ENCODE data around the gene RALA.
A peak's percentile ranks its signal among the peaks of the same experiment; 100 is the strongest.

RALA gene

GRCh38 chr7:39703144-39703543 is 79.8 kb downstream of the RALA start:
- no peak for TF ChIP-seq CTCF (IDR thresholded peaks at IDR 0.05; ENCODE audit: borderline replicate concordance, control extremely low read depth, extremely low read depth, insufficient read depth, missing control alignments)
- DNase-seq (ENCODE audit: low spot score) = no peak
- in situ Hi-C loops (cut with MboI; ENCODE audit: low sequenced_read_pairs, unreplicated experiment) = no loop called here

- in situ Hi-C loops (cut with MboI; ENCODE audit: low sequenced_read_pairs, unreplicated experiment) = no loop called here
- TF ChIP-seq CTCF (IDR thresholded peaks at IDR 0.05; ENCODE audit: borderline replicate concordance, control extremely low read depth, extremely low read depth, insufficient read depth, missing control alignments) = no peak
- no peak for DNase-seq (ENCODE audit: low spot score)
These were observed 85.7 kb downstream of the RALA start for GRCh38 chr7:39709029-39709428.

GRCh38 chr7:39709768-39710311 is 86.5 kb downstream of the RALA start:
- no peak for TF ChIP-seq CTCF (IDR thresholded peaks at IDR 0.05; ENCODE audit: borderline replicate concordance, control extremely low read depth, extremely low read depth, insufficient read depth, missing control alignments)

GRCh38 chr7:39712751-39713150 is 89.4 kb downstream of the RALA start:
- DNase-seq (ENCODE audit: low spot score) = no peak
- in situ Hi-C loops (cut with MboI; ENCODE audit: low sequenced_read_pairs, unreplicated experiment) = no loop called here
- TF ChIP-seq CTCF (IDR thresholded peaks at IDR 0.05; ENCODE audit: borderline replicate concordance, control extremely low read depth, extremely low read depth, insufficient read depth, missing control alignments) = no peak

More at GRCh38 chr7:39709768-39710311, 86.5 kb downstream of the RALA start:
- in situ Hi-C loops (cut with MboI; ENCODE audit: low sequenced_read_pairs, unreplicated experiment) = no loop called here
- peak; percentile 34 for DNase-seq (ENCODE audit: low spot score)

GRCh38 chr7:39714447-39715091 is 91.2 kb downstream of the RALA start:
- no peak for DNase-seq (ENCODE audit: low spot score)
- no peak for TF ChIP-seq CTCF (IDR thresholded peaks at IDR 0.05; ENCODE audit: borderline replicate concordance, control extremely low read depth, extremely low read depth, insufficient read depth, missing control alignments)
- in situ Hi-C loops (cut with MboI; ENCODE audit: low sequenced_read_pairs, unreplicated experiment) = no loop called here

- no peak for DNase-seq (ENCODE audit: low spot score)
- TF ChIP-seq CTCF (IDR thresholded peaks at IDR 0.05; ENCODE audit: borderline replicate concordance, control extremely low read depth, extremely low read depth, insufficient read depth, missing control alignments) = no peak
- in situ Hi-C loops (cut with MboI; ENCODE audit: low sequenced_read_pairs, unreplicated experiment) = no loop called here
These were observed 97.2 kb downstream of the RALA start for GRCh38 chr7:39720586-39720985.

All from GM13976 (cell line).